Forelimb muscle (tissue), 1 donor: Measurements from ENCODE around the gene LRMDA. TPM values are rescaled to one million over a fixed set of nuclear protein-coding genes. Genes with fewer than 3 reads are reported as not detected.

ENCODE experiments used
- DNase-seq: peaks from one replicate; pipeline ENCODE4 v3.0.0-alpha.2; 2013; ENCODE audit warnings: low read depth
- polyA plus RNA-seq: library from polyadenylated mRNA; unstranded; fragments of 120-200 nt; gene quantifications from one replicate; pipeline ENCODE4 v1.2.1, GENCODE V29; 2013; ENCODE audit not compliant: insufficient read length

The LRMDA gene
- 5.1 TPM for polyA plus RNA-seq

DNA sequence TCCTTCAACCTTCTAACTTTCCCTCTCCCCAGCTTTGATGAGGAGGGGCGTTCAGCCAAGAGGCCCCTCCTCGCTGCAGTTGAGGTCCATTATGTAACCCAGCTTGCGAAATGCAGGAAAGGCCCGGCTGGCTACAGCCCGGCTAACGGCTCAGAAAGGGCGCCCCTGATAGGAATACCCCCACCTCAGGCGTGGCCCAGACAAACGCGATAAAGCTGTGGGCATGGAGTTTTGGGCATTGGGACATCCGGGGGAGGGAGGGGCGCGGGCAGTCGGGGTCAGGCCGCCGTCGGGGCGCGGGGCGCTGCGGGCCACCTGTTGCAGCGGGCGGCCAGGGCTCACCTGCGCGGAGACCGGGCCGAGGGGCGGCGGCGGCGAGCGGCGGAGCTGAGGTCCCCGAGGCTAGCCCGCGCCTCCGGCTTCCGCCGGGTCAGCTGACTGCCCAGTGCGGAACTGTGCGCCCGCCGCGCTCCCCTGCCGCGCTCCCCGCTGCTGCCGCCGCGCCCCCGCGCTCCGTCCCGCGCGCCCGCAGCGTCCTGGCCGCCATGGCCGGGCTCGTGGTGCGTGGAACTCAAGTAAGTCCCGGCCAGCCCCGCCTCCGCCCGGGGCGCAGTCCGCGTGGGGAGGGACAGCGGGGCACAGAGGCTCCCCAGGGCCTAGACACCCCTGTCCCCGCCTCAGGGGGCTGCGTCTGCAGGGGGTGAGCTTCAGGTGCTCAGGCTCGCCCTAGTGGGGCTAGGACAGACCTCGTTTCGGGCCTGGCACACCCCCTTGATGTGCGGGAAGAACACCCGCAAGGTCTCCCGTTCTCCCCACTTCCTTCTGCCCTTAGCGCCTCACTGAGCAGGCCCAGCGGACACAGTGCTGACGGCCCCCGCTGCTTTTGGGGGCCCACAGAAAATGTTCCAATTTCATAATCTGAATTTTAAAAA lies at the start of gene LRMDA:
TSS of gene LRMDA (plus strand) at position 445 of the 932 bp plus-strand sequence.
- DNase-seq = no peak

DNA sequence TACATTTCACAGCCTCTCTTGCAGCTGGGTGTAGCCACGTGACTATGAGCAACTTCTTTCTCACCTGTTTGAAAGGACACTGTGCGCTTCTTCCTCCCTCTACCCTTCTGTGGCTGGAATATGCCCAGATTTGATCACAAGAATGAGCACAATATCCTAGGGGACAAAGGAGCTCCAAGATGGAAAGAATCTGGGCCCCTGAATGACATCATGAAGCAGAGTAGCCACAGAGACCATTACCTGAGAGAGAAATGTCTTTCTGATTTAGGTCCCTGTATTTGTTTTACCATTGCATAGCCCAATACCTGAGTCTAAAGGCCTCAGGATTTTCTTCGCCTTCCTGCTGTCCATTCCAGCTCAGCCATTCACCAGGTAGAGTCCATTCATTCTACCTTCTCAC lies 45.3 kb upstream of the LRMDA start:
- DNase-seq = no peak

DNA sequence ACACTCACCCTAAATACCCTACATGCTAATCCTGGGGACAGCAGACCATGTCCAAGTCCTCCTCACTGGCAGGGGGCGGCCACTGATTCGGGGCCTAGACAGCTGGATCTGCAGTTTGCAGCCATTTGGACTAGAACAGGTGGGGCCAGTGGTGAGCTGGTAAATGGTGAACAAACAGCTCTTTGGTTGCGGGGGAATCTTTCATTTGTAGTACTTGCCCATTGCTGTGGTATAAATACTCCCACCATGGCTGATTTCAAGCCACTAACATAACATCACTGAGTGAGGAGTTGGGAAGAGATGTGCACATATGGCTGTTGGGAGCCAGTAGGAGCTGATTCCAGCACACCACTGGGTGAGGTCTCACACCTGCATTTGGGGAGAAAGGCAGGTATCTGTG lies 43.3 kb upstream of the LRMDA start:
- DNase-seq = no peak

DNA sequence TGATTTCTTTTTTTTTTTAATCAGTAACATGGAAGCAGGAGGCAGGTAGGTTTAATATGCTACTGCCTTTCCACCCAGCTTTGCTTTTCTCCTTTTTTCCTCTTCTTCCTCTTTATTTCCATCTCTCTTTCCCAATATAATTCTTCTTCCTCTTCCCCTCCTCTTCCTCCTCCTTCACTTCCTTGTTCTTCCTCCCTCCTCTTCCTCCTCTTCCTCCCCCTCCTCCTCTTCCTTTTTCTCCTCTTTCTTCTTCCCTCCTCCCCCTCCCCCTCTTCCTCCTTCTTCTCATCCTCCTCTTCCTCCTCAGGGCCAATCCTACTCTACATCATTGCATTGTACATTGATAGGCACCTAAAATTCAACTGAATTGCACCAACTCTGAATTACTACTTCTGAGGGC lies 41.2 kb upstream of the LRMDA start:
- DNase-seq = no peak

DNA sequence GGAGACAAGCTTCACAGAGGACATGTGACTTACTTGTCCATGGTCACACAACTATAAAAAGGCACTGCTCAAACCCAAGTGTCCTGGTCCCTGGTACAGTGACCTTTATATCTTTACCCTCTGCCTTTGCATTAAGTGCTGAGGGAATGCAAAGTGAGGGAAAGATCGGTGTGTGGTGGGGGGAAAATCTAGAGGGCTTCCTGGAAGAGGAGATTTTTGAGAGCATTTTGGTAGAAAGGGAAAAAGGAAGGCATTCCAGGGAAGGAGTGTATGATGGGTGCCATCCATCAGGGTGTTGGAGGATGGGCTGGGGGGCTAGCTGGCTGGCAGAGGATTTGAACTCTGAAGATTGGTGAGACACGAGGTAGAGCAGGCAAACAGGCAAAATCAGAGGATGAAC lies 39.2 kb upstream of the LRMDA start:
- DNase-seq = no peak

DNA sequence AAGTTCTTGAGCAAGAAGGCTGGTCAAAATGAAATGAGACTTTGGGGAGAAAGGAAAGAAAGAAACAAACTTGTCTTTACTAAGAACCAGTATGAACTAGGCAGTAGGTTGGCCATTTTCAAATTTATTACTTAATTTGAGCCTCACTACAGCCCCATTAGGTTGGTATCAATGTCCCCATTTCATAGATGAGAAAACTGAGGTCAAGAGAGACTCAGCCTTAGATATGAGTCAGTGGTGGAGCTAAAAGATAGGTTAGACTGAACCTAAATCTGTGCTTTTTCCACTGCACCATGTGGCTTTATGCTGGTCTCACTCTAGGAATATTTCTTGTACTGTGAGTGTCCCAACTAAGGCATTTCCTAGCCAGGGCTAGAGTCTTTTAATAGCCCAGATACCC lies 38.7 kb upstream of the LRMDA start:
- DNase-seq = no peak

DNA sequence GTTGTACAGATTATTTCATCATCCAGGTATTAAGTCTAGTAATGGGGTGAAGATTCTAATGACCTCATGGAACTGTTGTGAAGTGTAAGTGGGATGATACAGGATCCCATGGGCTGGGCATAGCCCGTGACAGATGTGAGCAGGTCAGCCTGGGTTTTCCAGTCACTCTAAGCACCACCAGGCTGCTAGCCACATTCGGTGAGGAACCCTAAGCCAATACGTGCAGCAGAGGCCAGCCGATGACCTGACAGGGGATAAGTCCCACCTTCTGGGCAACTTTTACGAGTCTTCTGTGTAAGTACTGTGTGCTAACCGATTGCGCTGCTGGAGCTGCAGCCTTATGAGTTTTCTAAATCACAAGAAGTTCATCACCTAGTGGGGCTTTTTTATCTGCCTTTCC lies 37.2 kb upstream of the LRMDA start:
- no peak for DNase-seq

DNA sequence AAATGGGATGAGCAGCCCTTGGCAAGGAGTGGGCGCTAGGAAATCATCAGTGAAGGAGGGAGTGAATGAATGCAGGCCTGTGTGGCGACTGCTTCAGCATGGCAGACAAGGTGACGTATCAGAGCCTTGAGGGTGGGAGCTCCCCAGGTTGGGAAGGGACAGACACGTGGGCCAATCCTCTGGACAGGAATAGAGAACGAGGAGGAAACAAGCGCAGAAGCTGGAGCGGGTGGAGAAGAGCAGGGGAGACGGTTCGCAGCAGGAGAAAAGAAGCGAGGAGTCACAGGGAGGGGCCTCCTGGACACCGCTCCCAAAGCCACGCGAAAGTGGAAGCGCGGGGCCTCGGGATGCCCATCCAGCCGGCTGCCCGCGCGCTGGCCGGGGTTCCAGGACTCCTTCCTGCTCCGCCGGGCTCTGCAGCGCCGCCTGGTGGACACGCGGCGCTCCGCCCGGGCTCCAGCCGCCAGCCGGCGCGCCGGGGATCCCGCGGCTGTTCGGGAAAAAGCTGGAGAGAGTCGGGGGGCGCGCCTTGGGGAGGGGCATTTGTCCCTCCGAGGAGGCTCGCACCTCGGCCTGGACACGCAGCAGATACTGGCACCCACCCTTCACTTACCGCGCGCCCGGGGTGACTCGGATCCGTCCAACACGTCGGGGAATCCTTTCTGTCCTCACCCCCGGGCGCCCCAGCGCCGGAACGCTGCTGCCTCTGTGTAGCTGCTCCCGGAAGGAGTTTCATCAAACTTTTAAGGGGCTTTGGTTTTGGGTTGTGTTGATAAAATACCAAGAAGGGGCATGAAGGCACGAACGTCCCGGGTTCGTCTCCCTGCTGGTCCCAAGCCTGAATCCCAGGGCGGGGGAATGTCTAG lies 36.1 kb upstream of the LRMDA start:
- no peak for DNase-seq

DNA sequence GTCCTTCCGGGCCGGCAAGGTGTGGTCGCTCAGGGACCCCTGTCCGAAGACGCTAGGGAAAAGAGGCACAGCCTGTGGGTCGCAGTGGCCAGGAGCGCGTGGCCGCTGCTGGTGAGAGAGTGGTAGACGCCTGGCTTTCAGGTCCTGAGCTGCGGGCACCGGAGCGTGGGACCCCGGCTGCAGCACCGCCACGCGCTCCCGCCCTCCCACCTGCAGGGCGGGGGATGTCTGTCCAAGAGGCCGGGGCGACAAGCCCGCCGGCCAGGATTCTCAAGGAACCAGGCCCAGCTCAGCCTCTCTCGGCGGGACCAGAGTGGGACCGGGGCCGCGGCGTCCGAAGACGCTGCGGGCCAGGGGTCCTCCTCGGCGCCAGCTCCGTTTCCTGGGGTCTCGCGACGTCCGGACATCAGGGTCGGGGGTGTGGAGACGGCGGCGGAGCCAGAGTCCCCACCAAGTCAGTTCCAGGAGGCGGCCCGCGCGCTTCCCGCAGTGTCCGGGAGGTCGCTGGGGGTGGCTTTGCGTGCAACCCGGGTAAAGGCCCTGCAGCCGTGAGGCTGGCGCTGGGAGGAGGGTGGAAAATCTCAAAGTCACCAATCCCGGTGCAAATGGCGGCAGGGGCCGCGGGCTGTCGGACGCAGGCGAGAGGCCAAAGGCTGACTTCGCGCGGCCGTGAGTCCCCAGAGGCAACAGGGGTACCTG lies 35.3 kb upstream of the LRMDA start:
- no peak for DNase-seq

DNA sequence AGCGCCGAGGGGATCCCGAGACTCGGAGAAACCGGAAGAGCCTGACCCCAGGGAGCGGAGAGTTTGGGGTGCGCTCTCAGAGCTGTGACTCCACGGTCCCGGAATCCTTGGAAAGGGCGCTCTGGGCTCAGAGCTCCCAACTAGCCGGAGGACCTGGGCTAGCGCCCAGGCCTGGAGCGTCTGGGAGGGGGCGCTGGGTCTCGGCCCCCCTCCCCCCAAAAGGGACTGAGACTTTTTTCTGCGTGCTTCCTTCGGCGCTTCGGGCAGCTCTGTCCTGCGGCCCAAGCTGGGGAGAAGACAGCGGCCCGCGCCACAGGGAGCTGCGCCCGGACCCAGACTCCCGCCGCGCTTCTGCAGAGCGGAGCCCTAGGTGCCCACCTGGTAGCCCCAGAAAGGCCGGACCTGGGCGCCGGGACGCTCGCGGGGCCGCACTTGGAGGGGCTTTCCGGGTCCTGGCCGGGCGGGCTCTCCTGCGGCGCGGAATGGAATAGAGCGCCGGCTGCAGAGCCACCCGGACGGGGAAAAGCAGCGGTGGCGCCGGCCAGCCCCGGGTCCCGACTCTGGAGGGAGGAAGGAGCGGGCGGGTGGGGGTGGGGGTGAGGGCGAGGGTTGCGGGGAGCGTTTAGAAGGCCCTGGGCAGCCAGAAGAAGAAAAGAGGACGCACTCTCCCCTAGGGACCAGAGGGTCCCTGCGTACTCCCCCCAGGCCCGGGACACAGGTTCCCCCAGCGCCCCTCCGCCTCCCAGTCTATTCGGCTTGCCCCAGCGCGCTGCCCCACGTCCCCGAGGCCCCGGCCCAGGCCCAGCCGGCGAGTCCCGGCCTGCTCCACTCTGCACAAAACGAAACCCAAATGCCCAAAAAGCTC lies 34.6 kb upstream of the LRMDA start:
- DNase-seq = no peak

DNA sequence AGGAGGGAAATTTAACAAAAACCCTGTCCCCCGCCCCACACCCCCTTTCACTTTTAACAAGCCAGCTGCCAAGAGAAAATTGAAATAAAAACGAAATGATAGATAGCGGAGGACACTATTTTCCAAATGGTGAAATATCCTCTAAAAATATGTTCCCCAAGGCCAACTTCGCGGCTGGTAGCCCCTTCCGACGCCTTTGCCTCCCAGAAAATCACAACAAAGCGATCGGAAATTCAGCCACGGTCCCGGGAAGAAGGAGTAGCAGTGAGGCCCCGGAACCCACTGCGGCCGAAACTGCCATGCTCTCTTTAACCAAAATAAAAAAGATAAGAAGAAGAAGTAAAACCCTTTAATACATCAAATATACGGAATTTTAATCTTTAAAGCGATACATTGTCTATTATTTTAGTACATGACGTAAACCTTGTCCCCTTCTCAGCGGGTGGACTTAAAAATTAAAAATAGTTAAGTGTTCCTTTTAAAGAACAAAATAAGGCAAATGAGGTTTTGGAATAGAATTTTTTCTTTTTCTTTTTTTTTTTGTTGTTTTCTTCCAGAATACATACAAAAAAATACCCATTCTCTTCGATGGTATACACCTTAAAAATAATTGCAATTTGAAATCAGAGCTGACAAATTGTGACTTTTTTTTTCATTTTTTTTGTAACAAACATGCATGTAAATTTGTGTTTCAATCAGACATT lies 33.8 kb upstream of the LRMDA start:
- no peak for DNase-seq

DNA sequence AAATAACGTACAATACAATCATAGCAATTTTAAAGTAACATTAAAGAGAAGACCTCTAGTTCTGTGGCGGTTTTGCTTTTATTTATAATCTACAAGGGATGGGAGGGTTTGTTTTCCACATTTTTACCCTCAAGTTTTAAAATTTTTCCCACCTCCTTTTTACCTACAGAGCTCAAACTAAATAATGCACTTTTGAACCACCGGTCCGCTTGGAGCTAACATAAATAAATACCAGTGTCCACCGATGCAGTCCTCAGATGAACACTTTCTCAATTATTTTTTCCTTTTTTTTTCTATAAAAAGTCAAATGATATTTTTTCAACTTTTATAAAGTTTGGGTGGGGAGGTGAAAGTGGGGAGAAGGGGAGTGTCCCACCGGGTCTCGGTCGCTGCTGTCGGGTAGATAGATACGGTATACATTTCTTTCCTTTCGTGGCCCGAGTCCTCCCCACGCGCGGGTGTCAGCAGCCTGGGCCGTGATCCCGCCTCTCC lies 33.2 kb upstream of the LRMDA start:
- DNase-seq = no peak

DNA sequence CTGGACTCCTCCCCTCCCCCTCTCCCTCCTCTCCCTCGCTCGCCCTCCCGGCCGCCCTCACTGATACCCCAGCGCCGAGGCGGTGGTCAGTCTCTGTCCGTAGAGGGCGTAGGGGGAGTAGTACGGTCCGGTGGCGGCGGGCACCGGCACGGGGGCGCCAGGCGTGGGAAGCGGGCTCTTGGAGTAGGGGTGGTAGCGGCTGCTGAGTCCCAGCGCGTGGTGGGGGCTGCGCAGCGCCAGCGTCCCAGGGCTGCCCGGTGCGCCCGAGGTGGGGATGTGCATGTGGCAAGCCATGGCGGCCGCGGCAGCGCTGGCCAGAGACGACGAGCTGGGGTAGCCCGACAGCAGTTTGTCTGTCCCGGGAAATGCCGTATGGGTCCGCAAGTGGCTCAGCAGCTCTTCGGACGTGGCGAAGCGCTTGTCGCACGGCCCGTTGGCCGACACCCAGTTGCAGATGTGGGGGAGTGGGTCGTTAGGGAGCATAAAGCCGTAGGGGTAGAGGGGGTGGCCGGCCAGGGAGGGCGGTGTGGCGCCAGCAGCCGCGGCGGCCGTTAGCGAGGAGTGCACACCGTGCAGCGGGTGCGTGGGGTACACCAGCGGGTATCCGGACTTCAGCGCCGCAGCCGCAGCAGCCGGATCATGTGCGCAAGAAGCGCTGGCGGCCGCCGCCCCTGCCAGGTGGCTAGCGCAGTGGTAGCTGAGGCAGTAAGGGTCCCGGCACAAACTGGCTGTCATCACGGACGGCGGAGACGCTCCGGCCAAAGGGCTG lies 32.5 kb upstream of the LRMDA start:
- no peak for DNase-seq

DNA sequence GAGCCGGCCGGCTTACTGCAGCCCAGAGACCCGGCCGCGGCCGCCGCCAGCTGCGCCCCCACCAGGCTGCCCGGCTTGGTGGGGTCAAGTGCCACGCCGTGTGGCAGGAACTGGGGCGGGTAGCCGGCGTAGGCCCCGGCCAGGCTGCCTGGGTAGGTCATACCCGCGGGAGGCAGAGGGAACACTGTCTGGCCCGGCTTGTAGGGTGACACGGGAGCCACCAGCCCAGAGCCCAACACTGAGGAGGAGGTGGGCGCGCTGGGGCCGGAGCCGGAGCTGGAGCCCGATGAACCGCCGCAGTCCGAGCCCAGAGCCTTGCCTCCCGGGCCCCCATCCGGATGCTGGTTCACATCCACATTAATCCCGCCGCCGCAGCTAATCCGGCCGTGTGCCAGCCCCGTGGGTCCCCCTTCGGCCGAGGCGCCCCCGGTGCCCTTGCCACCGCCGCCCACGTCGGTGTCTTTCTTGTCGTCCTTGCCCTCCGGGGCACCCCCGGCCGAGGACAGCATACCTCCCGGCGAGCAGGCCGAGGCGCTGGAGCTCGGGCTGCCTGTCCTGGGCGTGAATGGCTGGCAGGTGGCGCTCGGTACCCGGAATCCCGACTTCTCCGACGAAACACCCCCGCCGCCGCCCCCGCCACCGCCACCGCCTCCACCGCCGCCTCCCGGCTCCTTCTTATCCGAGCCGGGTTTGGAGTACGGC lies 31.8 kb upstream of the LRMDA start:
- DNase-seq = no peak

DNA sequence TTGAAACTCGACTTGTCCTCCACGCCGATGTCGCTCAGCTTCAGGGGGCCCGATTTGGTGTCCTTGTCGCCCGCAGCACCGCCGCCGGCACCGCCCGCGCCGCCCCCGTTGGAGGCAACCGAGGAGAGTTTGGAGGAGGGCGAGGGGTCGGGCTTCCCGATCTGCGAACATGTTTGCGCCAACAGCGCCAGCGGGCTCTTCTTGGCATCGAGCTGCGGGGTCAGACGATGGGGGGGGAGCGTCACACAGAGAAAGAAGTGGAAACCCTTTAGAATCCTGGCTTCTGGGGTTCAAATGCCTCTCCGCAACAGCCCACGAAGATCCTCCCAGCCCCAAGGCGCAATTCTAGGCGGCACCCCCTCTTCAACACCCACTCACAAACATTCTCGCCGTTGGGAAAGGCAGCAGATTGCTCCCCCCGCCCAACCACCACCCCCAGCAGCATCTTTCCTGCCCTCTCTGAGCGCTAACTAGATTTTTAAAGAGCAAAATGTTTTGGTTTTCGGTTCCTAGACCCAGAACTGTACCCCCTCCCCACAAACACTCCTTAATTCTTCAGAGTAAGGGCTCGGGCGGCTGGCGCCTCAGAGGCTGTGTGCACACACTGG lies 31.2 kb upstream of the LRMDA start:
- no peak for DNase-seq

DNA sequence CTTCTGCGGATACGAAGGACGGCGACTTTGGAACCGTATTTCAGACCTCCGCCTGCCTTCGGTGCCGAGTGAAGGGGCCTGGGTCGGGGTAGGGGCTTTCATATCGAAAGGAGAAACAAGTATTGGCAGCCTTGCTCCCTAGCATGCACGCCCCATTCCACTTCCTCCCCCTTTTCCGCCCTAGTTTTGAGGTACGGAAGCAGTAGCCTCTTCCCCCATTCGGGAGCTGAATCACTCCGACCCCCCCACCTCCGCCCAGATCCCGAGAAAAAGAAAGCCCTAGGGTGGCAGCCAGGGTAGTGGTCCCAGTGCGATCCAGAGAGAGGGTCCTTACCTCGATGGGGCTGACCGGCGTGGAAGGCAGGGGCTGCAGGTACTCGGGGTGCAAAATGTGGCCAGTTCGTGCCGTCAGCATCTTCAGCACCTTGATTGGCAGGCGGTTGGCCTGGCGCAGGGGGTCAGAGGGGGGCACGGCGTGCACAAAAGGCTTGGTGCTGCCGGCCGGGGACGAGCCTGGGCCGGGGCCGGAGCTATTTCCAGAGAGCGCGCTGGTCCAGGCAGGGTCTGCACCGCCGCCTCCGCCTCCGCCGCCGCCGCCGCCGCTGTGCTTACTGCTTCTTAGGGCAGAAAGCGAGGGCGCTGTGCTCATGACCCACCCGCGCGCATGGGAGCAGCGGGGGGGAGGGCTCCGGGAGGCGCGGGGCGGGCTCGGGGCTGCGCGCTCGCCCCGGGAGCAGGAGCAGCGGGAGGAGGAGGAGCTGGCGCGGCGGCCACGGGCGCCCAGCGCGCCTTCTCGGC lies 30.5 kb upstream of the LRMDA start:
- no peak for DNase-seq
